Glomerular visceral epithelial cell (primary cell): ENCODE measurements around the gene ZNF292.
"Not testable (repeated sequence)": the region's sequence is repeated elsewhere in the genome, so short reads cannot be mapped to it uniquely, and the experiment has no call there.

Experiments
- DNase-seq: peaks from one replicate; pipeline ENCODE4 v3.0.0-alpha.2; 2016; ENCODE audit errors: extremely low spot score

ZNF292 gene

DNA sequence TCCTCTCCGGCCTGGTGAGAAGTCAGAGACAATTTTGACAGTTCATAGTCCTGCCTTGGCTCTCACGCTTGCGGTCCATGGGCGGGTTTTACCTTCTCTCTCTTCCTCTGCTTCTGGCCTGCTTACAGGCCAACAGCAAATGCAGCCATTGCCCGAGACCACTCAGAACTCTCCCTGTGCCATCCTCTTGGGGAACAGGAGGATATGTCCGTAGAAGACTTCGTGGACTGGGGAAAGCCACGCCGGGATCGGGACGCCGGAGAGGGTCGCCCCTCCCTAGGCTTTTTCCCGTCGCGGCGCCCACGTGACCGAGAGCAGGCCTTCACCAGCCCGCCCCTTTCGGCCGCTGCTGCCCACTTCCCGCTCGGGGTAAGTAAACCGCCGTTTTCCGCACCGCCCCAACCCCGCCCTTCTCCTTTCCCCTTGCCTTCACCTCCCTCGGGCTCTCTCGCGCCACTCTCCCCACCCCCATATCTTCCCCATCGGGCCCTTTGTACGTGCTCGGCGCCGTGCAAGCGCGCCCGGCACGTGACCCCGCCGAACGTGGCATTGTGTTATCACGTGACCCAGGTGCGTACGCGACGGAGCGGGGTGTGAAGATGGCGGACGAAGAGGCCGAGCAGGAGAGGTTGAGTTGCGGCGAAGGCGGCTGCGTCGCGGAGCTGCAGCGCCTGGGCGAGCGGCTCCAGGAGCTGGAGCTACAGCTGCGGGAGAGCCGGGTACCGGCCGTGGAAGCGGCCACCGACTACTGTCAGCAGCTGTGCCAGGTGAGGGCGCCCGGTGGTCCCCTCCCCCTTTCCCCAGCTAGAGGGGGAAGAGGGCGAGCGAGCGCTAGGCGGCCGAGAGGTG lies at the start of gene ZNF292:
ZNF292 (plus strand) TSS at position 573 of the 849 bp plus-strand sequence; CDS start at position 600, 27 bp downstream.
- DNase-seq: peak; percentile 99

DNA sequence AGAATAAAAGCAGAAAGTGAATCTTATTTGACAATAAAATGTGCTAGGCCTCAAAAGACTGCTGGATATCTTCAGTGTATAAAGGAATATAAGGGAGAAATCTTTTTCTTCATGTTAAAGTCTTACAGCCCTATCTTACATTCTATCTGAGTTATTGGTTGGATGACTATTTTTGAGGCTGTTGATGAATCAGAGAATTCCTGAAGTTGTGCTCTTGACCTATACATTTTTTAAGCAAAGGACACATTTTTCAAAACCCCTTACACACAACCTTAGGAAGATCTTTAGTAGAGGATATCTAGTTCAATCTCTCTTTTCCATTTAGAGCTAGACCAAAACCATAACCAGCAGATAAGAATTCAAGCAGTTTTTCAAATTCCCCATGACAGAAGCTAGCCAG lies 49.5 kb upstream of the ZNF292 start:
- DNase-seq: no peak

DNA sequence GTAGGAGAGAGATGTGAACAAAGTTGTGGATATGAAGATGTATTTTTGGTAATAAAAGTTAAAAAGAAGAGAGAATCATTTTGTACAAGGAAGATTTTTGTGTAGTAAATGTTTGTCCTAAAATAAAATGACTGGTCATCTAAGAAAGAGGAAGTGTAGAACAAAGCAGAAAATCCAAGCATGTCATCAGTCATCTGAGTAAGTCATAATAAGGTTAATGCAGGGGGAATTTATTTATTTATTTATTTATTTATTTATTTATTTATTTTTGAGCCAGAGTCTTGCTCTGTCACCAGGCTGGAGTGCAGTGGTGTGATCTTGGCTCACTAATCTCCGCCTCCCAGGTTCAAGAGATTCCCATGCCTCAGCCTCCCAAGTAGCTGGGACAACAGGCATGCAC lies 44.7 kb upstream of the ZNF292 start:
- DNase-seq: no peak

DNA sequence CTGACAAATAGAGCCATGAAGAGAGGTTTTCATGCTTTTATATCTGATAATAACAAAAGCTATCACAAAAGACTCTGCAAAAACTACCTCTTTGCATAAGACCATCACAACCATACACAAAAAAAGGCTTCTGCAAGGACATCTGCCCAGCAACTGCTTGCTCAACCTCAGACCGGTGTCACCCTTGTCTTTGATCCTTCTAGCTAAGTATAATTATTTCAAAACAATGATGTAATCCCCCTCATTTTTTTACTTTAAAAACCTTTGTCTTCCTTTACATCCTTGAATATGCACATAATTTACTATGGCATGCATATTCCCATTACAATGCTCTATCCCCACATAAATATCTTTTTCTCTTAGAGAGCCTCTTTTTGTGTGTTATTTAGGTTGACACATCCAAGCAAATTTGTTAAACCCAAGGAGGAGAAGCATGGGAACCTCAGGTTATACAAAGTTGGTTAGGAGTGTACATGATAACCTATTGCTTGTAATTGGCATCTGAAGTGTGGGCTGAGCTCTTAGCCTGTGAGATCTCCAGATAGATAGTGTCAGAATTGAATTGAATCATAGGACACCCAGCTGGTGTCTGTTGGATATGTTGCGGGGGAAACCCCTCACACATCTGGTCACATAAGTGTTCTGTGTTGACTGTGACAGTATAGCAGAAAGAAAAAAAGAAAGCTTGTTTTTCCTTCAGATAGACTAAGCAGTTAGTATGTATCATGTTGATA lies 39.8 kb upstream of the ZNF292 start:
- DNase-seq: no peak

GRCh38 chr6:87116922-87117321 lies 38.4 kb upstream of the ZNF292 start:
- no peak for DNase-seq

DNA sequence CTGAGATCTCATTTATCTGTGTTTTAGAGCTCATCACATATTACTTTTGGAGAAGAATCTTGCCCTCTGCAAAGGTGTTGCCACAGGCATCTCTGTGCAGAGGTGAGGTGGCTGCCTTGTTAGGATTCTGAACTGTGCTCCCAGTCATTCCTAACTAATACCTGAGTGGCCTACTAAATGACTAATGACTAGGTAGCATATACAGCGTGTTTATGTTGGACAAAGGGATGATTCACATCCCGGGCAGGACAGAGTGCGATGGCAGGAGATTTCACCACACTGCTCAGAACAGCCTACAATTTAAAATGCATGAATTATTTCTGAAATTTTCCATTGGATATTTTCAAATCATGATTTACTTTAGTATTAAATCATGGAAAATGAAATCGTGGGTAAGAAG lies 37.3 kb upstream of the ZNF292 start:
- DNase-seq: peak; percentile 9

GRCh38 chr6:87122477-87122876 lies 32.9 kb upstream of the ZNF292 start:
- DNase-seq: no peak

DNA sequence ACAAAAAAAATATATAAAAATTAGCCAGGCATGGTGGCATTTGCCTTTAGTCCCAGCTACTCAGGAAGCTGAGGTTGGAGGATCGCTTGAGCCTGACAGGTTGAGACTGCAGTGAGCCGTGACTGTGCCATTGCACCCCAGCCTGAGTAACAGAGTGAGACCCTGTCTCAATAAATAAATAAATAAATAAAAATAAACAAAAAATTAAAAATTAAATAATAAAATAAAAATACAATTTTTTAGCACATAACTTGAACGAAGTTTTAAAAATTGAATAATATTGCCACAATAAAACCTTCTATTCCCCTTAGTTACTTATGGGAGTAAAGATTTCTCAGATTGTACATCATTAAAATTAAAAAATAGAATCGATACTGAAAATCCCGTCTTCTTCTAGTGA lies 31.3 kb upstream of the ZNF292 start:
- no peak for DNase-seq

- DNase-seq: no peak
Observed at GRCh38 chr6:87126501-87126900, 28.9 kb upstream of the ZNF292 start.

DNA sequence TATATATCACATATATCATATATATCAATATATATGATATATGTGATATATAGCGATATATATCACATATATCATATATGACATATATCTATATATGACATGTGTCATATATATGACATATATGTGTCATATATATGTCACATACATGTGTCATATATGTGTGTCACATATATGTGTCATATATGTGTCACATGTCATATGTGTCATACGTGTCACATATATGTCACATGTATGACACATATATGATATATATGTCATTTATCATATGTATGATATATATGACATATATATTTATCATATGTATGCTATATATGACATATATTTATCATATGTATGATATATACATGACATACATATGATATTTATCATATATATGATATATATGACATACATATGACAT lies 27.6 kb upstream of the ZNF292 start:
- DNase-seq: no peak

DNA sequence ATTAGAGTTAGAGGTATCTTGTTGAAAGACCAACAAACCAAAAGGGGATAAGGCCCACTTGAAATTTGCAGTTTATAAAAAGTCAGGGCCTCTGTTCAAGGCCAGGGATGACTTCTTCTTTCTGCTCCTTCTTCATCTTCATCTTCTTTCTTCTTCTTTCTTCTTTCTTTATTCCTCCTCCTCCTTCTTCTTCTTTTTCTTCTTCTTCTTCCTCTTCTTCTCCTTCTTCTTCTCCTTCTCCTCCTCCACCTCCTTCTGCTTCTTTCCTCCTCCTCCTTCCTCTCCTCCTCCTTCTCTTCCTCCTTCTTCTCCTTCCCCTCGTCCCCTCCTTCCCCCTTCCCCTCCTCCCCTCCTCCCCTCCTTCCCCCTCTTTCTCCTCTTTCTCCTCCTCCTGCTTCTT lies 18.4 kb upstream of the ZNF292 start:
- DNase-seq: no peak

GRCh38 chr6:87139236-87139635 lies 16.1 kb upstream of the ZNF292 start:
- DNase-seq: peak; percentile 52

DNA sequence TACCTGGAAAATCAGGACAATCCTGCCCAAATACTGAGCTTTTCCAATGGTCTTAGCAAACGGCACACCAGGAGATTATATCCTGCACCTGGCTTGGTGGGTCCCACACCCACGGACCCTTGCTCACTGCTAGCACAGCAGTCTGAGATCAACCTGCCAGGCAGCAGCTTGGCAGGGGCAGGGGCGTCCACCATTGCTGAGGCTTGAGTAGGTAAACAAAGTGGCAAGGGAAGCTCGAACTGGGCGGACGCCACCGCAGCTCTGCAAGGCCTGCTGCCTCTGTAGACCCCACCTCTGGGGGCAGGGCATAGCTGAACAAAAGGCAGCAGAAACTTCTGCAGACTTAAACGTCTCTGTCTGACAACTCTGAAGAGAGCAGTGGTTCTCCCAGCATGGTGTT lies 15.4 kb upstream of the ZNF292 start:
- DNase-seq: not testable (repeated sequence)

DNA sequence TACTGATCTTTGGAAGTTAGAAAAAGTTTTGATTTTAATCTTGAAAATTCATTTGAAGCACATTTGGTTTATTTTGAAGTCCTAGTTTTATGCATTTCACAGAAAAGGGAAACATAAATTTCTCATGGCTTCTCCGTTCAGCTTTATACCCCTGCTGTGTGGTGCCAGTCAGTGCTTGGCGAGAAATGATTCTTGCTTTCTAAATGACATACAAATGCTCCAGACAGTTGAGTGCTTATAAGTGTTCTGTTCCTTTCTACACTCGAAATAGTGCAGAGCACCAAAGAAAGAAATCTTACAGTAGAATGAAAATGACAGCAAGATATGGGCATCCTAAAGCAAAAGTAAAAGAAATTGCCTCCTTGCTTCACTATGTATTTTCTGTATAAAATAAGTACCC lies 9.0 kb upstream of the ZNF292 start:
- DNase-seq: no peak

GRCh38 chr6:87150406-87150805 lies 5.0 kb upstream of the ZNF292 start:
- no peak for DNase-seq

GRCh38 chr6:87151471-87151780 lies 3.9 kb upstream of the ZNF292 start:
- DNase-seq: no peak

DNA sequence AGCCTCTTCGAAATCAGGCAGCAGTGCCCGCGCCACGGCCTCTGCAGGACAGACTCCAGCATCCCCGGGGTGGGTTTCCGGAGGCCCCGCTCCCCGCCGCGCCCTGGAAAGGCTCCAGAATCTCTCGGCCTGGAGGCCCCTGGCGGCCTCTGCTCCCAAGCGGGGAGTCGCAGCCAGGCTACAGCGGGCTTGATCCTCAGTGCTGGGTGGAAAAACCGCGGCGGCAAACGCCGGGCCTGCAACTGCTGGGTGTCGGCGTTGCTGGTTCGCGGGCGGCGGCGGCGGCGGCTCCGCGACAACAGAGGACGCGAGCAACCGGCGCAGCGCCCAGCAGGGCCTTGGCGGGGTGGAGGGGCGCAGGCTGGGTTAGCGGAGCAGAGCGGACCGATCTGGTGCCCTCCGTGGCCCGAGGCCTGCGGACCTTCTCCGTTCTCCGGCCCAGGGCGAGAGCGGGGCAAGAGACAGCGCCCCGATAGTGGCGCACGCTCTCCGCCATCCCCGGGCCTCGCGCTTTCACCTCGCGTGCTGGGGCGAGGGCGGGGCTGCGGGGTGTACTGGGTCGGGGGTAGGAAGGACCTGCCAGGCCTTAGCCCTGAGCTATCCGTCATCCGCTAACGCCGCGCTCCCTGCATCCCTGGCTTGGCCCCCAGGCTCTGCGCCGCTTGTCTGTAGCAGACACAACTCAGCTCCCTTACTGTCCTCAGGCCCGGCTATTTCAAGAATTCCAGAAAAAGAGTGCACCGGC lies 3.4 kb upstream of the ZNF292 start:
- peak; percentile 27 for DNase-seq

DNA sequence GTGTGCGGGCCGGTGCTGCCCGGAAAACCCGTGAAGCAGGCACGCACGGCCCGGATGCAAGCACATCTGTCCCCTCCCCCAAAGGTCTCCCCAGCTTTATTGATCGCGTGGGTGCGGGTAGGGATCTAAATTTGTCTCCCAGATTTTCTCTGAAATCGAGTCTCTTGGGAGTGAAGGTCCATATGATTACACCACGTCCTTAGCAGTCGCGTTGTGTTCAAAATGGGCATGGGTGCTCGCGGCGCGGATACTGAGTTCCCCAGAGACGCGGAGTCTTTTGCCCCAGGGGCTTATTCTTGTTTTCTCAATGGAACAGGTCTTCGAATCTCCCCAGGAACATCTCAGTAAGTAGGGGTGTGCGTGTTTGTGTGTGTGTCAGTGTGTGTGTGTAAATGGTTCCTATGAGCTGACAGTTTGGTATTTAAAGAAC lies 2.8 kb upstream of the ZNF292 start:
- DNase-seq: no peak

DNA sequence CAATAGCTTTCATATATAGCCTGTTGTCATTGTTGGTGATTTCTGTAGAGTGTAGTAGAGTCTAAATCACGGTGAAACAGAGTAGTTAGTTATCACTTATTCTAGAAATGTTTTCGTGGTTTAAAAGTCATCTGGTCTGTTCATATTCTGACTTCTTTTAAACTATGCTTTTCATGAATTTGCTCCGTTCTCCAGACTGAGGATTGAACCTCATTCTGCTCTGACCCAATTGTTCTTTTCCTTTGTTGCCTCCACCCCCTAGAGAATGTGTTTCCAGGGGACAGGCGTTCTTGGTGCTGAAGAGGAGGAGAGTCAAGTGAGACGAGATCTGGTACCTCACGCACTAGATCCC lies 748 bp upstream of the ZNF292 start:
- DNase-seq: no peak

DNA sequence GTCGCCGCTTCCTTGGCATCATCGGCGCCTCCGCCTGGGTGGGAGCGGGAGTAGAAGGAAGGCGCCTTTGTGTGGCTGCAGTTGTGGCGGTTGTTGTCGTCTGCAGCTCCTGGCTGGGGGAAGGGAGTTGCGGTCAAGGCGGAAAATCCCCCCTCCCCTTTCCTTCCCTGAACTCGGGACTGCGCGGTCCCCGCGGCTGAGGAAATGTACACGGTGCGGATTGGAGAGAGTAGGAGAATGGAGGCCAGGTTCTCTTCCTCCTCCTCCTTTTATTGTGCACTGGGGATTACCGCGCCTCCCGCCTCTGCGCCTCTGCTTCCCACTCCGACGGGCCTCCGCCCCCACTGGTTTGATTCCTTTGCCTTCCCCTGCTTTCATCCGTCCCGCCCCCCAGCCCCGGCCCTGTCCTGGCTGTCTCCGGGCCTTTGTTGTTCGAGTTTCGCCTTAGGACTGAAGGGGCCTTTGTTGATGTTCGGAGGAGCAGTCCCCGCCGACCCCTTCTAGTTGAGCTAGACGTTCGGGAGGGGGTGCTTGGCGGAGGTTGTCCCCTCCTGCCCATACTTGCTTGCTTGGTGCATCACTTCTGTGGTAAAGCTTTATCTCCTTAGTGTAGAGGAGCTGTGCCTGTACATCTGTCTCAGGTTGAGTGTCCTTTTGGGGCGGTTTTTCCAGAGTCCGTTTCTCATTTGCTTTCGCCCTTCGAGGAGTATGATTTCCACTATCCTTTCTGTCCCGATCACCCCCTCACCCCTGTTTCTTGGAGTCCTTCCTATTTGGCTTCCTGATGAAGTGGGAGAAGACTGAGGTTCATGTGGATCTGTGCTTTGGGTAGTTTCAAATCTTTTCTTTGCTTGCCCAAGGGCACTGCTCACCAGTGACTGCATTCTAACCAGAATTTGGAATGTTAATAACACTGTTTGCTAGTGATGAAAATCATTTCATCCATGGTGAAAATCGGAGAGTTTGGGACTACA lies 764 bp downstream of the ZNF292 start:
- peak; percentile 71 for DNase-seq

DNA sequence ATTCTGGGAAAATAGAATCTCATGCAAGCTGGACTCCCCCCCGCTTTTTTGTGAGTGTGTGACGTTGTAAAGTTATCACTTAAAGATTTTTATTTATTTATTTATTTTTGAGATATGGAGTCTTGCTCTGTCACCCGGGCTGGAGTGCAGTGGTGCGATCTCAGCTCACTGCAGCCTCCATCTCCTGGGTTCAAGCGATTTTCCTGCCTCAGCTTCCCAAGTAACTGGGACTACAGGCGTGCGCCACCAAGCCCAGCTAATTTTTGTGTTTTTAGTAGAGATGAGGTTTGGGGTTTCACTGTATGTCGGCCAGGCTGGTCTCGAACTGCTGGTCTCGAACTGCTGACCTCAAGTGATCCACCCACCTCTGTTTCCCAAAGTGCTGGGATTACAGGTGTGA lies 2.2 kb downstream of the ZNF292 start:
- DNase-seq: not testable (repeated sequence)

GRCh38 chr6:87161299-87161698 lies 5.9 kb downstream of the ZNF292 start:
- no peak for DNase-seq
